HG03060 (cell line): Measurements from ENCODE around the gene SPAG5.

Source experiments
- ATAC-seq: cut with Tn5 transposase; IDR thresholded peaks from one replicate; pipeline ENCODE4 v1.9.1; 2021; ENCODE audit warnings: low read depth, moderate number of reproducible peaks; ENCODE audit not compliant: unreplicated experiment

SPAG5 gene, protein sequence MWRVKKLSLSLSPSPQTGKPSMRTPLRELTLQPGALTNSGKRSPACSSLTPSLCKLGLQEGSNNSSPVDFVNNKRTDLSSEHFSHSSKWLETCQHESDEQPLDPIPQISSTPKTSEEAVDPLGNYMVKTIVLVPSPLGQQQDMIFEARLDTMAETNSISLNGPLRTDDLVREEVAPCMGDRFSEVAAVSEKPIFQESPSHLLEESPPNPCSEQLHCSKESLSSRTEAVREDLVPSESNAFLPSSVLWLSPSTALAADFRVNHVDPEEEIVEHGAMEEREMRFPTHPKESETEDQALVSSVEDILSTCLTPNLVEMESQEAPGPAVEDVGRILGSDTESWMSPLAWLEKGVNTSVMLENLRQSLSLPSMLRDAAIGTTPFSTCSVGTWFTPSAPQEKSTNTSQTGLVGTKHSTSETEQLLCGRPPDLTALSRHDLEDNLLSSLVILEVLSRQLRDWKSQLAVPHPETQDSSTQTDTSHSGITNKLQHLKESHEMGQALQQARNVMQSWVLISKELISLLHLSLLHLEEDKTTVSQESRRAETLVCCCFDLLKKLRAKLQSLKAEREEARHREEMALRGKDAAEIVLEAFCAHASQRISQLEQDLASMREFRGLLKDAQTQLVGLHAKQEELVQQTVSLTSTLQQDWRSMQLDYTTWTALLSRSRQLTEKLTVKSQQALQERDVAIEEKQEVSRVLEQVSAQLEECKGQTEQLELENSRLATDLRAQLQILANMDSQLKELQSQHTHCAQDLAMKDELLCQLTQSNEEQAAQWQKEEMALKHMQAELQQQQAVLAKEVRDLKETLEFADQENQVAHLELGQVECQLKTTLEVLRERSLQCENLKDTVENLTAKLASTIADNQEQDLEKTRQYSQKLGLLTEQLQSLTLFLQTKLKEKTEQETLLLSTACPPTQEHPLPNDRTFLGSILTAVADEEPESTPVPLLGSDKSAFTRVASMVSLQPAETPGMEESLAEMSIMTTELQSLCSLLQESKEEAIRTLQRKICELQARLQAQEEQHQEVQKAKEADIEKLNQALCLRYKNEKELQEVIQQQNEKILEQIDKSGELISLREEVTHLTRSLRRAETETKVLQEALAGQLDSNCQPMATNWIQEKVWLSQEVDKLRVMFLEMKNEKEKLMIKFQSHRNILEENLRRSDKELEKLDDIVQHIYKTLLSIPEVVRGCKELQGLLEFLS

GRCh38 chr17:28598799-28599310 is at the start of gene SPAG5:
Gene SPAG5, minus strand, starts transcription at chr17:28599025. Its CDS starts 79 bp downstream, at chr17:28598946.
- peak; percentile 39 for ATAC-seq

- ATAC-seq = no peak
Observed at GRCh38 chr17:28646039-28646754, 47.4 kb upstream of the SPAG5 start.

DNA sequence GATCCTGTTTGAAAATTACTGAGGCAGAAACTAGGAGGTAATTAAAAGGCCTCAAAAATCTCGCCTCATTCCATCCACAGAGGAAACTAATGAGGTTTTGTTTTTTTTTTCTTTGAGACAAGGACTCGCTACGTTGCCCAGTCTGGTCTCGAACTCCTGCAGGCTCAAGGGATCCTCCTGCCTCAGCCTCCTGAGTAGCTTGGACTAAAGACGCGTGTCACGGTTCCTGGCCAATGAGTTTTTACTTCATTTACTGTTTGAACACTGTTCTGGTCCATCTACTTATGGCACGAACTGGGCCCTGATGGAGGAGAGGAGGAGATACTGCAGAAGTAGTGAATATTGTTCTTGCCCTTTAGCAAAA is 46.7 kb upstream of the SPAG5 start:
- no peak for ATAC-seq

DNA sequence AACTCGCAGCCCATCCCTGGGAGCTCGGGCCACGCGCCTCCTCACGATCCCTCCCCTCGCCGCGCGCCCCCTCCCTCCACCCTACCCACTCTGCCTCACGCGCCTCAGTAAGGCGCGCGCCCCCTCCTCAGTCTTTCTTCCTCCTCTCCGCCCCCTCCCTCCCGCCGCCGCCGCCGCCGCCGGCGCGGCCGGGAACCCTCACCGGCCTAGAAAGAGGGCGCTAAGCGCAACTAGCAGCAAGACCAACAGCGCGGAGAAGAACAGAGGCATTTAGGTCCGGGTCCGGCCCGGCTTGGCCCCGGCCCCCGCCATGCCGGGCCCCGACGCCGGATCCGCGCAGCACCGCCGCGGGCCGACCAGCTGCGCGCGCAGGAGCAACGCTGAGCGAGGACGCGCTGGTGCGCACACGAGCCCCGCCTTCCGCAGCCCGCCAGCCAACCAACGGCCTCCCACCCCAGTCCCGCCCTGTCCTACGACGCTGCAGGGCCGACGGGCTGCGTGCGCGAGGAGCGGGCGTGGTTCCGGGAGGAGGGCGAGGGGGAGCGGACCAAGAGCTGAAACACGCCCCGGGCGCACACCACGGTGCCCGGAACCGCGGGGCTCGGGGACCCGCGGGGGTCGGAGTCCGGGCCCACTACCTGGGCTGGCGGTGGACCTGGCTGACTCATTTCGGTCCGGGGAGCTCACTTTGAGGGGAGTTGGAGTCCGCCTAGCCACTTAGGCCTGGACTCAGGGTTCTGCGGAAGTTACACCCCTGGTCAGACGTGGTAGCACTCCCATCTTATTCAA is 46.2 kb upstream of the SPAG5 start, which contains the start of gene BLTP2:
TSS of gene BLTP2 (minus strand) at position 372 of the 789 bp plus-strand sequence. CDS start at position 270, 102 bp downstream.
- ATAC-seq = peak; percentile 57

DNA sequence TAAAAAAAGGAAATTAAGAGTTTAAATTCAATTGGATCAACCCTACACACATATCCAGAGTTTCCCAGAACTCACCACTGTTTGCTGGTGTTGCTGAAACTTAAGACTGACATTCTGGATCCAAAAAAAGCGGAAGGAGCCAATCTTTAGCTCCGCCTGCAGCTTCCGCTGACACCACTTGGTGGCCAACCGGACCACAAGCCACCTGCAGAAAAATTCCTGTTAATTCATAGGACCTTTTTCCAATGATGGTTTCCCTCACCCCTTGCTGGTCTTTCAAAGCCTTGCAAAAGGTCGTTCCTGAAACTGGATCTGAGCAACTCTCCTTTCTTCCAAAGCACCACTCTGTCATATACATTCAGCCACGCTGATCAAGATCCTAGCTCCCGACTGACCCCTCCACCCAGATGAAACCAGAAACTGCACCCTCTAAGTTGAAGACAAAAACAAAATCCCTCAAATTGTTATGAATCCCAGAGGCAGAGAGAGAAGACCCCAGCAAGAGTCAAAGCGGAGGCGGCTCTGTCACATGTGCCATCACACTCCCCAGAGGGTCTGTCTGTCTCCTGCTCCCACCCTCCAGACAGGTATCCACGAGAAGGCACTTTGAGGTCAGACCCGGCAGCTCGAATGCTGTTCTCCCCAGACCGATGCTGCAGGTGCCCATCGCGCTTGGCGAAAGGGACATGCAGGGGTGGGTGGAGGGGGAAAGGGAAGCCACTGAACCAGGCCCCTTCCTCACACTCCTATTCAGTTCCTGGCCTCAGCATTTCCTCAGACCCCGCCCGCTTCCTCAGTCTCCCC is 45.4 kb upstream of the SPAG5 start:
- ATAC-seq = no peak

- no peak for ATAC-seq
Observed at GRCh38 chr17:28641579-28641978, 42.8 kb upstream of the SPAG5 start.

- ATAC-seq = no peak
Observed at GRCh38 chr17:28635506-28635905, 36.7 kb upstream of the SPAG5 start.

DNA sequence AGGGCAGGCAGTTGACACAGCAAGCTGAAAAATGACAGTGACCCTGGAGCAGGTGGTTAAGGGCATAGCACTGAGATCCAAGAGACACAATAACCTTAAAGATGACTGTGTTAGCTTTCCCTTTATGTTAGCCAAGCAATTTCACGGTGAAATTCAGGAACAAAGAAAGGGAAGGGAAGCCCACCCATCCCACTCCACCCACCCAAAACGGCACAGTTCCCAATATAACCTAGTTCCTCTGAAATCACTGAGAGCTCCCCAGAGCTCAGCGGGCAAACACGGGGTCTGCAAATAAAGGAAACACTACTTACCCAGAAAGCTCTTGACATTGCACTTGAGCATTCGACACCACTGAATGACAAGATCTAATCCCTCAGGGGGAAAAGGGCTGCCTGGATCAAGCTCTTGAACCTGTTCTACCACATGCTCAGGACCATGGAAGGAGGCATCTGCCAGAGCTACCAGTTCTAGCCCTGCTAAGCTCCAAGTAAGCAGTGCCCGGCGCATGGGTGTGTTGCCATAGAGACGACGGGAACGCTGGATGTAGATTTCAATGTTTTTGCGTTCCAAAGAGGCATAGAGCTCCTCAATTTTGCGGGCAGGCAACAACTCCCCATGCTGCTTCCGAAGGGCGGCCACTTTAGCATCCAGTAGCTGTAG is 35.5 kb upstream of the SPAG5 start:
- ATAC-seq = no peak

GRCh38 chr17:28626818-28627217 is 28.0 kb upstream of the SPAG5 start:
- ATAC-seq = no peak

DNA sequence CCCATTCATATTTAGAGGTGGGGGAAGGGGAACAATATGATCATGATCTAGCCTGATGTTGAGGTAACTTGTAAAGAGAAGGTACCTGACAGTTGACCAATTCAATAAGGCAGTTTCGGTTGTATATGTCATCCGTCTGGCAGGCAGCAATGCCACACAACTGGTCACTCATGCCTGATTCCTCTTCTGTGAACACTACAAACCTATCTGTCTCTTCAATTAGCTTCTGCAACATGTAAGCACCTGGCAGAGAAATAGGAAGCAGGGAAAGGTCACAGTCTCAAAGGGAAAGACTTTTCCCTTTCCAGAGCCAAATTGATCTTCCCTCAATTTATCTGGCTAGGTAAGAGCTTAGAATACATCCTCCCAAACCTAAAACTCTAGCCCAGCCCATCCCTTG is 25.3 kb upstream of the SPAG5 start:
- ATAC-seq = no peak

DNA sequence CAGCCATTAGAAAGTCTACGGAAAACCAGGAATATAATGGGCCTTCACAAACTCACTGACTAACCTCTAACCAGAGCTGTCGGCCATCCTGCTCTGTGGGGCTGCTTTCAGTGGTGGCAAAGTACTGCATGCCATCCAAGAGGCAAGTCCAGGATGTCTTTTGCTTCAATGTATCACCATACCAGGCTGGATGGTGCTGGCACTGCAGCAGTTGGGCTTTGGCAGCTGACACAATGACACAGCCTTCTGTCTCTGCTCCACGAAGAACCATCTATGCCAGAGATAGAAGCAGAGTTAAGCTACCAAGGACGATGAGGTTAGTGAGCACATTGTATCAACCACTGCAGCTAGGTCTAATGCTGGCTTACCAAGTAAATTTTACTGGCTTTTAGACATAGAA is 24.9 kb upstream of the SPAG5 start:
- ATAC-seq = no peak

- no peak for ATAC-seq
Observed at GRCh38 chr17:28622186-28622585, 23.4 kb upstream of the SPAG5 start.

DNA sequence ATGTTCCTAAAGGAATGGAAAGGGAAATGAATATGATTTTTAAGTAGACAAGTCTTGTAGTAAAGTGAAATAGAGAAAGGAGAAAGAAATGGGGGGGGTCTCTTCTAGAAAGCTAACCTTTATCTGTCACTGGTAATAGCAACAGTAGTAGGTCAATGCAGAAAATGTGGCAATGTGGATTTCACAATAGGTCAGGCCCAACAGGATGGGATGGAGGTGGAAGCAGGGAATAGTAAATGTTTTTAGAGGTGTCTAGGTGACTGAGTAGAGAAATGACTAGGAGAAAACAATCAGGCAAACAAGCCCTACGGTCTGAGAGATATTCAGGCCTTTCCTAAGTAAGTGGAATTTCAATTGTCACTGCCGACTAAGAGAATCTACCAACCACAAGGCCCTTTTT is 21.2 kb upstream of the SPAG5 start:
- no peak for ATAC-seq

DNA sequence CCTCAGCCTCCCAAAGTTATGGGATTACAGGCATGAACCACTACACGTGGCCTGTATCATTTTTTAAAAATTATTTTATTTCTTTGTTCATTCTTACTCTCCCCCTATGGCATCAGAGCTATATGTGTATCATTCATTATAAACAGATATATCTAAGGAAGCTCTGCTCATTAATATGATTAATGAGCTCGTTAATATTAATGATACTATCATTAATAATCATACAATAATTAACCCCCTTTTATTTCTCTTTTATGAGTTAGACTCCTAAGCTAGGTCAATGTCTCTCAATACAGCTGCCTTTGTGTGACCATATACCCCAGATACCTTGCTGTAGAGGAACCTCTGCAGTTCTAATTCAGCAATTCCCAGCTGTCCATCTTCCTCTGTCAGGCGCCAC is 19.6 kb upstream of the SPAG5 start:
- no peak for ATAC-seq

DNA sequence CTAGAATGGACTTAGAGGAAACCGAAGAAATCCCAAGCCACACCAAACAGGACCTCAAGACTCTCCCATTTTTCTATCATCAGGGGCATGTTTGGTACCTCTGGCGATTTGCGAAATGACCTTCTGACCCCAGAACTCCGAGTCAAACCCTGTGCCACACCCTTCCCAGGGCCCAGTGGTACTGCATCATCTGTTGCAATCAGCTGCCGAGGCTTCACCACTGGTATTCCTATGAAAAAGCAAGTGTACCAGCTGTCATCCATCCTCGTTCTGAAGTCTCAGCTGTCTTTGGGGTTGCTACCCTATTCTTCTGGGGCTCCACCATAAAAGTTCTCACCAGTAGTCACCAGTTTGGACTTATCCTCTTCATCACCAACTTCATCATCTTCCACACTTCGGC is 17.5 kb upstream of the SPAG5 start:
- ATAC-seq = no peak

GRCh38 chr17:28615260-28615940 is 16.6 kb upstream of the SPAG5 start:
- no peak for ATAC-seq

DNA sequence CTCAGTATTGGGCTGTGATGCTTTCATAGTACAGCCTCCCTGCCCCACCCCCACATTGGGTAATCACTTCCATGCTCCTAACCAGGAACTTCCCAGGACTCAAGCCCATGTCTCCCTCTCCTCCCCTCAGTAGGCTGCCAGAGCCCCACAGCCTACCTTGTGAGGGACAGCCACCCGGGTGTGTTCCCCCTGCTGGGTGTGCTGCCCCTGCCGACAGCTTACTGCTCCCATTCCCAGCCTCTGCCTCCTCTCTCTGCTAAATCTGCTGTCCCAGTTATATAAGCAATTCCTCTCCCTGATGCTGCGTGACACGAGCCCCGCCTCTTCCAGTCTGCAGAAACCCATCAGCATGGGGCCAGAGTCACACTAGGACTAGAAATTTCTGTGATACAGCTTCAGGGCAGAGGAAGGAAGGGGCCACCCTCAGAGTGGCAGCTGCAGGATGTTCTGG is 15.1 kb upstream of the SPAG5 start, which contains the start of gene RSKR:
TSS of gene RSKR (minus strand) at position 255 of the 451 bp plus-strand sequence. CDS start at position 231, 24 bp downstream.
- ATAC-seq = no peak
